Measurements from ENCODE around the gene CYP2W1. TPM values are rescaled to one million over a fixed set of nuclear protein-coding genes. Genes with fewer than 3 reads are reported as not detected.

CYP2W1 gene
- total RNA-seq, 1 experiment from 2014 or later, result not detected

- Histone ChIP-seq H3K4me1 (replicated peaks; ENCODE audit: insufficient read depth) (no peaks in the 10 kb centered on the region), H3K36me3 (ENCODE audit: low read depth) (peaks cover 34% of the 10 kb centered on the region; the same call in 1 of the 2 replicates), H3K27me3 (ENCODE audit: insufficient read depth, low read depth) (no peaks in the 10 kb centered on the region), H3K79me2 (ENCODE audit: low read depth) (peaks cover 21% of the 10 kb centered on the region), H4K20me1 (ENCODE audit: insufficient read depth) (peaks cover 62% of the 10 kb centered on the region), H3K9me3 (ENCODE audit: insufficient read depth, low read depth) (no peaks in the 10 kb centered on the region), H3K4me3 (no peak overlapping the region), H3K4me2 (no peak overlapping the region), H3K9me2 (ENCODE audit: insufficient read depth) (no peaks in the 10 kb centered on the region), H3K27ac (no peak overlapping the region), H2AFZ (no peak overlapping the region), H3F3A (ENCODE audit: insufficient read depth, low read depth) (peaks cover 37% of the 10 kb centered on the region)
- CTCF ChIA-PET, result no interaction called here
- BruUV-seq (replicated peaks), result no TSS peak
- intact Hi-C loops (cut with micrococcal nuclease; ENCODE audit: unreplicated experiment), result no loop called here
- no peak for DNase-seq
- no peak for TF ChIP-seq EZH2 (IDR thresholded peaks at IDR 0.05; ENCODE audit: low read depth)
- no peak for TF ChIP-seq CTCF (conservative IDR thresholded peaks at IDR 0.05)
- POLR2A ChIA-PET (ENCODE audit: unreplicated experiment), result interaction anchor here (0.7 kb wide), 2 partner anchors 8 to 37 kb away, joined by 3 to 19 read pairs; no protein-coding TSS in a partner anchor
Measured at GRCh38 chr7:966291-967069, 16.5 kb upstream of the CYP2W1 start.

- no peak overlapping the region for H3K4me3 ChIP-seq
- CTCF ChIA-PET, result no interaction called here
- H3K4me2 ChIP-seq, result no peak overlapping the region
- BruUV-seq (replicated peaks), result no TSS peak
- DNase-seq, result no peak
- no peaks in the 10 kb centered on the region for H3K9me2 ChIP-seq (ENCODE audit: insufficient read depth)
- TF ChIP-seq EZH2 (IDR thresholded peaks at IDR 0.05; ENCODE audit: low read depth) (no peak), CTCF (conservative IDR thresholded peaks at IDR 0.05) (no peak)
- H3K36me3 ChIP-seq (ENCODE audit: low read depth), result peaks cover 41% of the 10 kb centered on the region
- H3K27me3 ChIP-seq (ENCODE audit: insufficient read depth, low read depth), result no peaks in the 10 kb centered on the region
- H3K4me1 ChIP-seq (replicated peaks; ENCODE audit: insufficient read depth), result no peaks in the 10 kb centered on the region
- H3K9me3 ChIP-seq (ENCODE audit: insufficient read depth, low read depth), result no peaks in the 10 kb centered on the region
- POLR2A ChIA-PET (ENCODE audit: unreplicated experiment), result interaction anchor here (0.5 kb wide), 1 partner anchor 488 kb away, joined by 3 read pairs; no protein-coding TSS in a partner anchor
- H4K20me1 ChIP-seq (ENCODE audit: insufficient read depth), result peaks cover 72% of the 10 kb centered on the region
- H2AFZ ChIP-seq, result no peak overlapping the region
- intact Hi-C loops (cut with micrococcal nuclease; ENCODE audit: unreplicated experiment), result no loop called here
- H3K27ac ChIP-seq, result no peak overlapping the region
- H3K79me2 ChIP-seq (ENCODE audit: low read depth), result peaks cover 32% of the 10 kb centered on the region
- H3F3A ChIP-seq (ENCODE audit: insufficient read depth, low read depth), result peaks cover 42% of the 10 kb centered on the region
Measured at GRCh38 chr7:967361-968082, 15.5 kb upstream of the CYP2W1 start.

- Histone ChIP-seq H3K36me3 (ENCODE audit: low read depth) (peaks cover 47% of the 10 kb centered on the region), H3K79me2 (ENCODE audit: low read depth) (peaks cover 41% of the 10 kb centered on the region)
- CTCF ChIA-PET, result interaction anchor here (0.6 kb wide), 2 partner anchors 9 to 122 kb away, joined by 4 to 8 read pairs; no protein-coding TSS in a partner anchor
Measured at GRCh38 chr7:968205-969105, 14.5 kb upstream of the CYP2W1 start.

More at GRCh38 chr7:968205-969105, 14.5 kb upstream of the CYP2W1 start:
- Histone ChIP-seq H3K4me3 (no peak overlapping the region), H3K27ac (no peak overlapping the region), H3F3A (ENCODE audit: insufficient read depth, low read depth) (peaks cover 51% of the 10 kb centered on the region), H3K4me2 (no peak overlapping the region), H3K9me3 (ENCODE audit: insufficient read depth, low read depth) (no peaks in the 10 kb centered on the region), H4K20me1 (ENCODE audit: insufficient read depth) (peaks cover 82% of the 10 kb centered on the region), H3K4me1 (replicated peaks; ENCODE audit: insufficient read depth) (peaks cover 6% of the 10 kb centered on the region; the same call in 1 of the 2 replicates), H3K9me2 (ENCODE audit: insufficient read depth) (no peaks in the 10 kb centered on the region), H2AFZ (no peak overlapping the region), H3K27me3 (ENCODE audit: insufficient read depth, low read depth) (no peaks in the 10 kb centered on the region)
- no peak for DNase-seq
- POLR2A ChIA-PET (ENCODE audit: unreplicated experiment), result no interaction called here
- BruUV-seq (replicated peaks), result no TSS peak
- intact Hi-C loops (cut with micrococcal nuclease; ENCODE audit: unreplicated experiment), result no loop called here
- TF ChIP-seq CTCF (conservative IDR thresholded peaks at IDR 0.05), result no peak

Data from PC-9 (cell line).